Brain pericyte (primary cell): ENCODE results near the gene RALGDS.
"Not testable (repeated sequence)": the region's sequence is repeated elsewhere in the genome, so short reads cannot be mapped to it uniquely, and the experiment has no call there.

Experiments used
- DNase-seq: peaks from one replicate; pipeline ENCODE4 v3.0.0-alpha.2; 2012; ENCODE audit warnings: low read depth, low spot score

RALGDS gene

DNA sequence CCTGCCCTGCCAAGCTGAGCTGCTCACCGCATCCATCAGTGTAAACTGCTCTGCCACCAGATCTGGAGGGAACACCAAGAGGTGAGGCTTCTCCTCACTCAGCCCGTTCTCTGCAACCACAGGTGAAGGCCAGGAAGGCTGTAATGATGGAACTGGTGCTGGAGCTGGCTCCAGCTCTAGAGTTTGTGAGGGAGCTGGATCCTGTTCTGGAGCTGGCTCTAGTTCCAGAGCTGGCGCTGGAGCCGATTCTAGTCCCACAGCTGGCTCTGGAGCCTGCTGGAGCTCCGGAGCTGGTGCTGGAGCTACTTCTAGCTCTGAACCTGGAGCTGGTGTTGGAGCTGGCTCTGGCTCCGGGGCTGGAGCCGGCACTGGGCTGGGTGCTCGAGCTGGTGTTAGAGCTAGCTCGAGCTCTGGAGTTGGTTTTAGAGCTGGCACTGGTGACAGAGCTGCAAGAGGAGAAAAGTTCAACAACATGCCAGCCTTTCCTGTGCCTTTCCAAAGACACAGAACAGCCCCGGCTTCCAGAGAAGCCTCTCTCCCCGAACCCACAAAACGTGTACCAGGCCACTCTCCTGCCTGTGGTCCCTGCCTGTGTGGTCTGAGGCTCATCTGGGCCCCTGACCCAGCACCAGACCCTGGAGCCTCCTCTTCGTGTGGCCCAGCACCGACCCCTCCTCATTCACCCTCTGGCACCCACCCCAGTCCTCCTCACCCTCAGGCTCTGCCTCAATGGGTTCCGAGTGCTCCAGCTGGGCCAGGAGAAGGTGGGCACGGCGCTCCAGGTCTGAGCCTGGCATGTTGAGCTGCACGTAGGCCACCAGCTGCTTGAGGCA is 12.9 kb downstream of the RALGDS start:
- no peak for DNase-seq

DNA sequence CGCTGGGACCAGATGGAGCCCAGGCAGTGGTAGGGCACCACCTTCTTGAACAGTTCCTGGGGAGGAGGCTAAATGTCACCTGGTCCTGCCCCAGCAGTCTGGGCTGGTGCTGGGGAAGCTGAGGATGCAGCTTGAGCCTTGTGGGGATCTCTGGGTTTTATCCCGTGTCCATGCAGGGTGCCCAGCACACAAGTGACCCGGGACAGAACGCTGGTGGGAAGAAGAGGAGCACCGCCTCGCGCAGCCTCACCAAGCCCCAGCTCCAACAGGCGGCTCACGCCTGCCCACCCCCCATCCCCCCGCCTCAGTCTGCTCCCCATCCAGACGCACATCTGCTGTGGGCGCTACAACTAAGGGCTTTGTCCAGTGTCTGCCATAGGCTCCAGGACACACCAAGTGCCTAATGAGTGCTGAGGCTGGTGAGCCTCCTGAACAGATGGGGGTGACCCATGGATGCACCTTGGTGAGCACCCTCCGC is 13.8 kb downstream of the RALGDS start:
- DNase-seq: no peak

DNA sequence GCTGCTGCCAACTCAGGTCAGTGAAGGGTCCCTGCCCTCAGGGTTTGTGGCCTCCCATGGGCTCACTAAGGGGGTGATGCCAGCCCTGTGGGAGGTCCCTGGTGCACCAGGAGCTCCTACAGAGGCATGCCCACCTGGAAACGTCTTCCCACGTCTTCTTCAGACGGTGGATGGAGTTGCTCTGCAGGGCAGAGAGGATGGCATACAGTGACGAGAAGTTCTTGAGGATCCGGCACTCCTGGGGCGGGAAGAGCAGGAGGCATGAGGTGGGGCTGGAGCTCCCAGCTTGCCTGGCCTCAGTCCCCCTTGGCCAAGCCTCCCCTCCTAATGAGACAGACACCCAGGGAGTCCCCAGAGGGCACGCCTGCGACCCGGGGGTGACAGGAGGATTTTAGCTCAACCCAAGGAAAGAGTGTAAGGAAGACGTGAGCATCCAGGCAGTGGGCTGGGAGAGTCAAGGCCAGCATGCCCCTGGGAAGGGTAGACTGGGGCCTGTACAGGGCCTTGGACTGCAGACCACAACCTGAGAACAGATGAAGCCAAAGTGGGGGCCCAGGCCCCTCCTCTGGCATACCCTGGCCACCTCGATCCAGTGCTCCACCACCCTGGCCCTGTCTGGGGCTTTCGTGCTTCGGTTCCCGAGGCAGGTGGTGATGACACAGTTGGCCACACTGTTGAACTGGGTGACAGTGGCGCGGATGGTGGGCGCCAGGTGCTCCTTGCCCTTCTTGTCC is 14.4 kb downstream of the RALGDS start:
- DNase-seq: no peak

DNA sequence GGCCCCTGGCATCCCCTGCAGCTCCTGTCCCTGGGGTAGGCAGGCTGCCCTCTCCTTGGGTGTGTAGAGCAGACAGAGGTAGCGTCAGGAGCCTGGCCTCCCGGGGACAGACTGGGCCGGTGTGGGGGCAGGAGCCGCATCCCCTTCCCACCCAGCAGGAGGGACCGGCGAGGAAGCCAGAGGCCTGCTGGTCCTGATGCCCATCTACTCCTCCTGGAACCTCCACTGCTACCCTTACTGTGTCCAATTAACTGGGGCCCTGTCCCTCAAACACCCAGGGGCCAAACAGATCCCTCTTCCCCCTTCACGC is 15.6 kb downstream of the RALGDS start:
- DNase-seq: no peak

DNA sequence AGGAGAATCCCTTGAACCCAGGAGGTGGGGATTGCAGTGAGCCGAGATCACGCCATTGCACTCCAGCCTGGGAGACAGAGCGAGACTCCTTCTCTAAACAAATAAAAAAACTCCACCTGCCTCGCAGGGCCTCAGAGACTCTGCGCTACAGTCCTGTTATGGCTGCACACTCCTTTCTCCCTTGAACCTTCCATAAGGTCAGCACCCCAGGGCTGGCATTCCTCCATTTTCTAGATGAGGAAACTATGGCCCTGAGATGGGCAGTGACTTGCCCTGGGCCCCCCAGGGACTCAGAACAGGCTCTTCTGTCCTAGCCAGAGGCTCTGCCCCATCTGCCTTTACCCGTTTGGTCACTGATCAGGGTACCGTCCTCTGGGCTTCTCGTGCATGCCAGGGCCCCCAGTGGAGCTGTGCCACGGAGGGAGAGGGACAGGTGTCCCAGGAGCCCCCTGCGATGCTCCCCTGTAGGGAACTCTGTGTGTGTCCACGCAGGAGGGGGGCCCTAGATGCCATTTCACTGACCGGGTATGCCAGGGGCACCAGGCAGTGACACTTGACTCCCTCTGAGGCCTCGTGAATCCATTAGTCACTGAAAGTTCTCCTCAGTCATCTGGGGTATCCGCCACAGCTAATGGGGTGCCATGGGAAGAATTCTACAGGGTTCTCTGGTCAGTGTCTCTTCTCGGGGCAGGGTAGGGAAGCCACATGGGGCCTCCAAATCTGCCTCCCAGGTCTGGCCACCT is 16.2 kb downstream of the RALGDS start:
- DNase-seq: no peak

DNA sequence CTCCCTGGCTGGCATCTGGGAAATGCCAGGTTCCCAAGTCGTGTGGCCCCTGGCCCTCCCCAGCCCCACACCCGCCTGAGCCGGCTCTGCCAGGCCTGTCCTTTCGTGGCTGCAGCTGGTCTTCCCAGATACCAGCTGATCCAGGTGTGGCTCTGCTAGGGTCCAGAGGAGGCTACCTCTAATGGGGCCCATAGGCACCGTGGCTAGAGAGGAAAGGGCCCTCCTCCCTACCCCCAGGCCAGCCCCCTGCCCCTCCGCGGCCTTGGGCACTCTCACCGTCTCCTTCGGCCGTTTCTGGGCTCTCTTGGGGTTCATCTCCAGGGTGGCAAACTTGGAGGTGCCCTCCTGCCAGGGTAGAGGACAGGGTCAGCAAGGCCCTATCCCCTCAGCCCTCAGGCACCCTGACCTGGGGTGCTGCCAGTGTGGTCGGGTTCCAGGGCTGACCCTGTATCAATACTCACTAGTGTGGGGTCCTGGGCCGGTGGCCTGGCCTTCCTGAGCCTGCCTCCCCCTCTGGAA is 17.0 kb downstream of the RALGDS start:
- no peak for DNase-seq

DNA sequence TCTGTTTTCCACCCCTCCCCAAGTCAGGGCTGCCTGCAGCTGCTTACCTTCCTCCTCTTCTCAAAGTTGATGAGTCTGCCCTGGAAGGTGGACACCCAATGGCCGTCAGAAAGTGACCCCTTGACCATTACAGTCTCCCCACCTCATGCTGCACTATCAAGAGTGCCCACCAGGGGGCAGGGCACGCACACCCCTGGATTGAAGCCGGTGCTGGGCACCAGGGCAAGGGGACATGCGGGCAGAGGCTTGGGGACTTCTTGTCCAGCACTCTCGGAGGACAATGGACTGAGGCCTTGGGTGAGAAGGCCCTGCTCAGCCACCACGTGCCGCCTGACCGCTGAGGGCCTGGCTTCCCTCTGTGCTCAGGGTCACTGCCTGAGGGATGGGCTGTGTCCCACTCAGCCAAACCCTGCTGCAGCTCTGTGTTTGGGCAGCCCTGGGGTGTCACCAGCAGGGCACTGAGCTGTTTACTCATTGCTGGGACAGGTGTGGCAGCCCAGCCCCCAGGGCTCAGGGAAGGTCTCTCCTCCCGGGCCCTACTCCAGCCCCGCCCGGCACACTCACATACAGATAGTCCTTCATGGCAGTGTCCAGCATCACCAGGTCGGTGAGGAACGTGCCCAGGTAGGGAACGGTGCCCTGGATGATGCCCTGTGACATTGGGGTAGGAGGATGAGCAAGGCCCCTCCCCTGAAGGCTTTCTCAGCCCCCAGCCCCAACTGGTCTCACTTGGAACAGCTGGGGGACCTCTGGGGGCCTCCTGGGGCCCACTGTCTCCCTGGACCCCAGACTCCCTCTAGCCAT is 17.7 kb downstream of the RALGDS start:
- DNase-seq: no peak

DNA sequence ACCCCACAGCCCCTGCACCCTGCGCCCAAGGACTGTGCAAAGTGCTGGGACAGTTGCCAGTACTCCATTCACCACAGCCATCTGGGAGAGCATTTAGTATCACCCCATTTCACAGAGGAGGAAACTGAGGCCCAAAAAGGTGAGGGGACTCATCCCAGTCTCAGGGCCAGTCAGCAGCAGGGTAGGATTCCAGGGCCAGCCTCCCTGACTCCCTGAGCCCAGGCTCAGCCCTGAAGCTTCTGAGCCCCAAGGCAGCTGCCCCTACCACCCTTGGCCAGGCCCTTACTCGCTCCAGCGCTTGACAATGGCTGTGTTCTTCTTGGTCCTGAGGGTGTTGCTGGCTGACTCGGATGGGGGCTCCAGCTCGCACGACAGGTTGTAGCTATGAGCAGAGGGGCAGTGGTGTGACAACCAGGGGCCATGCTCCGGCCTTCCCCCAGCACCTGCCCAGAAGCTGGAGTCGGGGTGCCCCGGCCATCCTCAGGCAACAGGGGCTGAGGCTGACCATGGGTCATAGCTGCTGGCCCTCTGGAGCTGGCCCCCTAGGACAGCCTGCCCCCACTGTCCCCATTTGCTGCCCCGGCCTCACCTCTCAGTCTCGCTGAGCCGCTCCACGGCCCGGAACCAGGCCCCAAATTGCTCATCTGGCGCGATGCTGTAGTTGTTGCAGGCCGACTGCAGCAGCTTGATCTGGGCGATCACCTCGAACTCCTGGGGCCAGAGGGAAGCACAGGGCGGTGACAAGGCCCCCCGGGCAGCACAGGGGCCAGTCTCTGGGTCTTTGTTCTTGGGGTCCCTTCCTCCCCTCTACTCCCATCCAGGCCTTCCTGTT is 18.6 kb downstream of the RALGDS start:
- no peak for DNase-seq

DNA sequence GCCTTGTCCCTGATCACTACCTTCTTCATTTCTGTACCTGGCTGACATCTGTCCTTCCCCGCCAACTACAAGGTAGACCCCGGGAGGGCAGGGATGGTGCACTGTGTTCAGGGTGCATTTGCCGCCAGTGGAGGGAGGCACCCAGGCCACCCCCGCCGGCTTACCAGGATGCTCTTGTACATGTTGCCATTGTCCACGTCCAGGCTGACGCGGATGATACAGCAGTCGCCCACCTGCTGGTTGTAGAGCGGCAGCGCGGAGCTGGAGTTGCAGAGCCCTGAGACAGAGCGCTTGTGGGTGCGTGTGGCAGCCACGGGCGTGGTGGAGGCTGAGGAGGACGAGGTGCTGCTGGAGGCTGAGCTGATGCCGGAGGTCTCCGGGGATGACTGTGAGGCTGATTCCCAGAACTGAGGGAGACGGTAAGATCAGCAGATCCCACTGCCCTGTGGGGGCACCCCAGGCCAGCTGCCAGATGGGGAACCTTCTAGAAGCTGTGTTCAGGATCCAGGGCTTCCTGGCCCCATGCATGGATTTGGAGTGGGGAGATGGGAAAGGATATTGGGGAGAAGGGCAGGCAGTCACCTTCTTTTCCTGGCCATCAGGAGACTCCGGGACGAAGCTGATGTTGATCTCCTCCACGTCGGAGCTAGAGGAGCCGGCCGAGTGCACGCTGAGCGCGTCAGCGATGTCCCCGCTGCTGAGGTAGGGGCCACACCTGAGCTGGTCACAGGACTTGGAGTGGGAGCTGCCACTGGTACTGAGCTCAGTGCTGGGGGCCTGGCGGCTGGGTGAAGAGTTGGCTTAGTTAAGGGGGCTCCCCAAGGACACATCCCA is 19.5 kb downstream of the RALGDS start:
- no peak for DNase-seq

DNA sequence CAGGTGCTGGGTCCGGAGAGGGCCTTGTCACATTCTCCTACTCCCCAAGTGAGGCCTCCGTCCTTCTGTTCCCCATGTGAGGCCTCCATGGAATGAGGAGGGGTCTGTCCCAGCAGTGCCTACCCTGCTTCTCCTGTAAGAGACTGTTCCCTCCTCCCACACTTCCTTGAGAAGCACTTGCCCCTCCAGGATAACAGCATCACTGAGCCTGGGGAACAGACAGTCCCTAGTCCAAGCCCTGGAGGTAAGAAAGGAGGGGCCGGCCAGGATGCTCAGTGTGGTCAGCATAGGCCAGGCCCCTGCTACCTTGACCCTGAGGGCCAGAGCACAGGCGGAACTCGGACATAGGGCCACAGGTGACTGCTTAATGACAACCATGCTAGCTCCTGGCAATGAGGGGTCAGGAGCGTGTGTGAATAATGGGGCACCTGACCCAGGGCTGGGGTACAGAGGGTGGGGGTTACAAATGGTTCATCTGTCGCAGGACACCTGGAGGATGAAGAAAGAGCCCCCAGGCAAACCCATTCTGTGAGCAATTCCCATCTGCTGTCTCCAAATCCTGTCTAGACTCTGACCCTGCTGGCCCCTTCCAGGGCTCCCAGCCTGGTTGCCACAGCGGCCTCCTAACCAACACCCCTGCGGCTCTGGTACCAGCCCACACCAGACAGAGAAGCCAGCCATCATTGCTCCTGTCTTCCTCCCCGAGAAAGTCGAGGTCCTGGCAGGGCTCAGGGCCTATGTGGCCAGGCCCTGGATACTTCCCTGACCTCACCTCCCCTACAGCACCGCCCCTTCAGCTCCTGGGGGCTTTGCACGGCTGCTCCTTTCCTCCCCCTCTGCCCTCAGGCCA is 20.3 kb downstream of the RALGDS start:
- no peak for DNase-seq

DNA sequence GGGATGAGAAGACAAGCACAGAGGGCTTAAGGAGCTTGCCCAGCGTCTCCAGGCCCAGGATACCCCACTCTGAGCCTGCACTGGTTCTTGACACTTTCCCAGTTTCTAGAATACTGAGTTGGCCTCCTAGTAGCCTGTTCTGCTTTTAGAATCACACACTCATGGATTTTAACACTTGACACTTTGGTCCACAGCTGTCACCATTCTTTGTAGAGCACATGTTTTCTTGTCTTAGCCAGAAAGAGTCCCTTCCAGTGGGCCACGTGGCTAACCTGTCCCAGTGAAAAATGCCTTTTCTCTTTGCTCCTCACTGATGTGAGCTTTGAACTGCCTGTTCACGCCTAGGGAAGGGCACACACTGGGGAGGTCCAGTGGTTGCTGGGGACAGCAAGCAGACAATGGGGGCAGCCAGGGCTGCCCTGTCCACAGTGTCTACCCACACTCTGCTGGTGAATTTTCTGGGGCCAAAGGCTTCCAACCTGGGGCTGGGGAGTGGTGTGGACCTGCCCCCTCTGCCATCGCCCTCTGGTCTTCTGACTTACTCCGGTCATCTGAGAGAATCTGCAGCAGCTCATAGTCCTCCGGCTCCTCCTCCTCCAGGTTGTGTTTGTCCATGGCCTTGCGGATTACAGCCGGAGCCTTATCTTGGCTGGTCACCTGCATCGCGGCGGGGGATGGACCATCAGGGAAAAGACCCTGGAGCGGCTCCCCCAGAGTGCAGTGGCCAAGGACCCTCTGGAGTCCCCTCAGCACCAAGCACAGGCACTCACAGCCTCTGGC is 21.1 kb downstream of the RALGDS start:
- DNase-seq: no peak

DNA sequence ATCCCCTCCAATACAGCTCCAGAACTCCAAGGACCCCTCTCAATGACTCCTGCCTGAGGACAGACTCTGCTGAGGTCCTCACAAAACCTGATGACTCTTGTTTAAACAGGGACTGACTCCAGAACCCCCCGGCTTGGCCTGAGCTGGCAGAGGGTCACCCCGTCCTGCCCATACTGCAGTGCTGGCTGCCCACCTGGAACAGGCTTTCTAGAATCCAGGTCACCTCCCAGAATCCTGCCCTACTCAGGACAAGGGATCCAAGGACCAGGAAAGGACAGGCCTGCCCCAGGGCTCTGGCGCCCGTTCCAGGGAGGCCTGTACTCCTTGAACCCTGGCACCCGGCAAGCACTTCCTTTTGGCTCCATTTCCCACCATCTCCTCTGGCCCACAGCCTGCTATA is 22.2 kb downstream of the RALGDS start:
- no peak for DNase-seq

DNA sequence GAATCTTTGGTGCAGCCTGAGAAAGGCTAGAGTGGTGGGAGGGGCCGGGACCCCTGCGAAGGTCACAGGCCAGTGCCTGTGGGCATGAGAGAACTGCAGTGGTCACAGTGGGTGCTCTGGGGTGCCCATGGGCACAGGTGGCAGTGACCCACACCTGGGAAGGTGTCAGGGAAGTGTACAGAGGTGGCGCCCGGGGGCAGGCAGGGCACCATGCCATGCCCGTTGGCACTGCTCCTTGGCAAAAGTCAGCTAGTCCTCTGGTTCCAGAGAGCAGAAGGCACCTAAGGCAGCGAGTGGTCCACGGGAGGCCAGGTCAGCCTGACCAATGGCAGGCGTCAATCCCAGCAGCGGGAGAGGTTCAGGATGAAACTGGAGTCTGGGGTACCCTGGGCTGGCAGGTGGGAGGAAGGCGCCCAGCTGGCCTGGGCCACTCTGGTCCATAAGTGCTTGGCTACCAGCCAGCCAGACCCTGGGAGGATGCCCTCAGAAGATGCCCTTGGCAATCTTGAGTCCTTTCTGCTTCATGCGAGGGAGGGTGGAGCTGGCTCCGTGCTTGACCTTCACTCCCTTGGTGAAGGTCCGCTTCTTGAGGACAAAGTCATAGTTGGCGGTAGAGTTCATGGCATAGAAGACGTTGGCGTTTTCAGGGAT is 22.8 kb downstream of the RALGDS start:
- no peak for DNase-seq

DNA sequence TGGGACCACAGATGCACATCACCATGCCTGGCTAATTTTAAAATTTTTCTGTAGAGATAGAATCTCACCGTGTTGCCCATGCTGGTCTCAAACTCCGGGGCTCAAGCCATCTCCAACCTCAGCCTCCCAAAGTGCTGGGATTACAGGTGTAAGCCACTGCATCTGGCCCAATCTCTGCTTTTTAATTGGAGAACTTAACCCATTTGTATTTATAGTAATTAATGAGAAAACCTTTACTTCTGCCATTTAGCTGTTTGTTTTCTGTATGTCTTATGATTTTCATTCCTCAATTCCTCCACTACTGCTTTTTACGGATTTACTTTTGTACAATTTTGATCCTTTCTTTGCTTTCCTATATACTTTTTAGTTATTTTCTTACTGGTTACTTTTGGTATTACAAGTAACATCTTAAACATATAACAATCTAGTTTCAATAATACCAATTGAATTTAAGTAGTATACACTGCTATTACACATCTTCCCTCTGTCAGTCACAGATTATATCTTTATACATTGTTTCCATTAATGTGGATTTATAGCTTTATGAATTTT is 26.1 kb downstream of the RALGDS start:
- no peak for DNase-seq

DNA sequence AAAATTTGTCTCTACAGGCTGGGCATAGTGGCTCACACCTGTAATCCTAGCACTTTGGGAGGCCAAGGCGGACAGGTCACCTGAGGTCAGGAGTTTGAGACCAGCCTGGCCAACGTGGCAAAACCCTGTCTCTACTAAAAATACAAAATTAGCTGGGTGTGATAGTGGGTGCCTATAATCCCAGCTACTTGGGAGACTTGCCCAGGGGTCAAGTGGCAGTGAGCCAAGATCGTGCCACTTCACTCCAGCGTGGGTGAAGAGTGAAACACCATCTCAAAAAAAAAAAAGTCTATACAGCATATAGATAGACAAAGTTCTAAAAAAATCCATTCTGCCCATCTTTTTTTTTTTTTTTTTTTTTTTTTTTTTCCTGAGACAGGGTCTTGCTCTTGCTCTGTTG is 26.7 kb downstream of the RALGDS start:
- DNase-seq: not testable (repeated sequence)

DNA sequence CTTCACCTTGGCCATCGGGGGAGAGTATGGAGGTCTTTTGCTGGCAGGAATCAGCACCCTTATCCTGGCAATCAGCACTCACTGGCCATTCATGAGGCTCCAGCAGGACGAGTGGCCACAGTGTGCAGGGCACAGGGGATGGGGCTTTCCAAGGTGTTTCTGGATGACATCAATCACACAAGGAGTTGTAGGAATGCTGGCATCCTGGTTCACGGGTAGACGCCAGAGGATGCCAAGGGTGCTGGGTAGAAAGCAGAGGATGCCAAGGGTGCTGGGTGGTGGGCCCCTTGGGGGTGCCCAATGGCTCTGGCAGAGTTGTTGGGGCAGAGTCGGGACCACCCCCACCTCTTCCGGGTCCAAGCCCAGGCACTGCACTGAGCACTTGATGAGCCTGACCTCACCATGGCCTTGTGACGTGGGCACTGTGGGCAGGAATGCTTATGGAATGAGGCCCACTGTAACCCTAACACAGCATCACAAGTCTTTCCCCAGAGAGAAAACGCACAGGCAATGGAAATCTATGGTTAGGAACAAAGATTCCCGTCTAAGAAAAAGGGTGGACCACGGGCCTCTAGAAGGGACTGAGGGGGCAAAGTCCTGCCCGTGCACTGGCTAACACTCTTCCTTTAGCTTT is 30.2 kb downstream of the RALGDS start:
- DNase-seq: no peak

DNA sequence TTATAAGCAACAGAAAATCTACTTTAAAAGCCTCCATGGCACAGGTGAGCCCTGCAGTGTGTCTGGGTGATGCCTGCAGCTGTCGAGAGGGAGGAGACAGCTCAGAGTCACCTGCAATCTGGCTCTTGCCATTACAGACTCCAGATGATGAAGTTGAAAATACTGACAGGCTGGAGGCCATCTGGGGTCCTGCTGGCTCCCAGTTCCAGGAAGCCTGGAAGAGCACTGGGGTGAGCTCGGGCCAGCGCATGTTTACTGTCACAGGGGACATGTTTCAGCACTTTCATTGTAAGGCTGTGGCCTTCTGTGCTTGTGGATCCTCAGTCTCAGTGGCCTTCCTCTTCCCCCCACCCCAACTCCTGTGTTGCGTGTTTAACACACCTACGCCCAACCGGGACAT is 30.9 kb downstream of the RALGDS start:
- DNase-seq: no peak
